Gastrocnemius medialis (tissue), 4 donors: Measurements from ENCODE around the gene PFKFB3. TPM values are rescaled to one million over a fixed set of nuclear protein-coding genes. Genes with fewer than 3 reads are reported as not detected.
"Not testable (repeated sequence)": the region's sequence is repeated elsewhere in the genome, so short reads cannot be mapped to it uniquely, and the experiment has no call there.

ENCODE experiments used
- ATAC-seq, 2 donors: fragments of 150-250 bp; one replicate each; pipeline ENCODE4 v1.9.1; 2016
- DNase-seq, 2 donors: peaks; one replicate each; pipeline ENCODE4 v3.0.0-alpha.2; 2019
- H3K27ac ChIP-seq, 4 donors: fragments of 200-600 bp; sonication (generic); 1 replicate in 1 of 4; 2 replicates in 3 of 4; pipeline ENCODE4 v1.5.1; 2016 to 2018; ENCODE audit warnings: mild to moderate bottlenecking in 2 of 4, moderate library complexity in 1 of 4
- H3K27me3 ChIP-seq, 3 donors: fragments of 200-600 bp; sonication (generic) in 2 of 3; 1 replicate in 1 of 3; 2 replicates in 2 of 3; pipeline versions ENCODE4 v1.5.1 to v1.6.0; 2016 to 2019; ENCODE audit warnings: mild to moderate bottlenecking in 1 of 3, moderate library complexity in 1 of 3
- H3K36me3 ChIP-seq, 2 donors: fragments of 200-600 bp; sonication (generic) in 1 of 2; one replicate each; pipeline ENCODE4 v1.5.1; 2017 to 2018
- H3K4me1 ChIP-seq, 2 donors: fragments of 200-600 bp; sonication (generic) in 1 of 2; one replicate each; pipeline ENCODE4 v1.5.1; 2016 to 2017; ENCODE audit warnings: mild to moderate bottlenecking in 2 of 2
- H3K4me3 ChIP-seq, 4 donors: fragments of 200-600 bp; sonication (generic) in 3 of 4; 1 replicate in 1 of 4; 2 replicates in 3 of 4; pipeline ENCODE4 v1.5.1; 2016 to 2019; ENCODE audit warnings: mild to moderate bottlenecking in 2 of 4
- H3K9me3 ChIP-seq, 3 donors: fragments of 200-600 bp; sonication (generic) in 2 of 3; 1 replicate in 1 of 3; 2 replicates in 2 of 3; pipeline ENCODE4 v1.5.1; 2016 to 2019
- POLR2A ChIP-seq, 2 donors: fragments of 450-650 bp; IDR thresholded peaks; one replicate each; pipeline ENCODE4 v1.6.1; 2017; ENCODE audit warnings: antibody characterized with exemption in 2 of 2, mild to moderate bottlenecking in 2 of 2, moderate library complexity in 2 of 2
- in situ Hi-C, 4 donors: fragments of 200-750 bp; cut with MboI; loops; one replicate each; pipeline versions ENCODE4 v1.15.0 to v1.8.0; 2017; ENCODE audit warnings: low sequenced_read_pairs in 4 of 4
- intact Hi-C: fragments of 100-400 bp; cut with DNase I; formaldehyde crosslinking; loops from one replicate; pipeline ENCODE4 v1.15.1; 2023; ENCODE audit warnings: low total_unique reads
- total RNA-seq, 4 donors: library from RNA; depleted of rRNA; stranded (reverse); fragments of >200 nt; gene quantifications; one replicate each; pipeline versions ENCODE4 v1.1.0 to v1.2.3, GENCODE V29; 2016
- TF ChIP-seq, protein P1 (sequence below), 5 experiments: fragments of 450-650 bp in 3 of 5; fragments of 200-600 bp in 2 of 5; sonication (generic) in 2 of 5; IDR thresholded peaks in 4 of 5; conservative IDR thresholded peaks in 1 of 5; 1 replicate in 4 of 5; 2 replicates in 1 of 5; pipeline ENCODE4 v1.5.1; 2016 to 2019; ENCODE audit warnings: antibody characterized with exemption in 5 of 5, mild to moderate bottlenecking in 3 of 5, moderate library complexity in 3 of 5

PFKFB3 gene
- total RNA-seq, 4 donors from 2014 or later: 218 to 1,159 (median 337) TPM

DNA sequence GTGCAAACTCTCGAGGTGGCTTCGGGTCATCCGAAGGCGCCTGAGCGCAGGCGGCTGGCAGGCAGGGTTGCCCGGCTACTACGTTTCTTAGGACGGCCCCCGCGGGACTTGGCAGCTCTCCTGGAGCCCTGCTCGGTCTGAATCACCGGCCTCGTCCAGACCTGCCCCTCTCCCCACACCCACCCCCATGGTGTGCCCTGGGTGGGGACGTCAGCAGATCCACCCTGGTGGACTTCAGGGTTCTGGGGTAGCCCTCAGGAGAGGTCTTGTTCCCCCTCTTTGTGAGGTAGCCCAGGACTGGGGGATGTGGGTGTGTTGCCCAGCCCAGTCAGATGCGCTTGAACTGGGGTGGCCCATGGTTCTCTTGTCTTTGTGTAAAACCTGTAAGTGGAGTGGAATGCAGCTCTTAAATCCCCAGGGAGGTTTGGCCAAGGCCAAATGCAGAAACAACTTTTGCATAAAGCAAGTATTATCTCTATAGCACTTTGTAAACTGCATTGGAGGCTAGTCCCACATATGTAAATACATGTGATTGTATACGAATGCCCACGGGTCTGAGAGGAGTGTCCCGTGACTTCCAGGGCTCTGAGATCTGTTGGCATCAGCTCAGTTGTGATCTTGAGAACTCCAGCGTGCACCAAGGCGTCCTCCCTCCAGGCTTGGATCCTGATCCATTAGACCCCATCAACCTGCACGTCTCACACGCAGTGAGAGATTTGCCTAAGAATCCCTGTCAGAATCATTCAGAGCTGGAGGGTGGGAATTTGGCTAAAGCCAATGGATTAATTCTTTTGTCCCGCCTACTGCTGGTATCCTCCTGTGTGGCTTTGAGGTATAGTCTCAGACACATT is 1.8 kb downstream of the PFKFB3 start:
- Histone ChIP-seq H3K27me3 (no peaks in the 10 kb centered on the region), H3K4me3 (peak overlapping the region; percentile 67 to 100 (median 90)), H3K36me3 (peaks cover 0 to 7% of the 10 kb centered on the region in 2 donors), H3K9me3 (no peaks in the 10 kb centered on the region), H3K4me1 (peaks cover 34 to 50% of the 10 kb centered on the region in 2 donors), H3K27ac (peak overlapping the region; percentile 89 to 98 (median 95))
- in situ Hi-C loops (loop anchor here in 3 of 4 donors (10.0 kb wide), 2 partner anchors 50 to 100 kb away; no protein-coding TSS in a partner anchor), intact Hi-C loops (no loop called here)
- ATAC-seq (peak in 1 of 2 donors; percentile 1), DNase-seq (peak in 1 of 2 donors; percentile 83)
- TF ChIP-seq POLR2A (IDR thresholded peaks at IDR 0.05): peak in 1 of 2 donors; percentile 26
- TF ChIP-seq, protein P1, sequence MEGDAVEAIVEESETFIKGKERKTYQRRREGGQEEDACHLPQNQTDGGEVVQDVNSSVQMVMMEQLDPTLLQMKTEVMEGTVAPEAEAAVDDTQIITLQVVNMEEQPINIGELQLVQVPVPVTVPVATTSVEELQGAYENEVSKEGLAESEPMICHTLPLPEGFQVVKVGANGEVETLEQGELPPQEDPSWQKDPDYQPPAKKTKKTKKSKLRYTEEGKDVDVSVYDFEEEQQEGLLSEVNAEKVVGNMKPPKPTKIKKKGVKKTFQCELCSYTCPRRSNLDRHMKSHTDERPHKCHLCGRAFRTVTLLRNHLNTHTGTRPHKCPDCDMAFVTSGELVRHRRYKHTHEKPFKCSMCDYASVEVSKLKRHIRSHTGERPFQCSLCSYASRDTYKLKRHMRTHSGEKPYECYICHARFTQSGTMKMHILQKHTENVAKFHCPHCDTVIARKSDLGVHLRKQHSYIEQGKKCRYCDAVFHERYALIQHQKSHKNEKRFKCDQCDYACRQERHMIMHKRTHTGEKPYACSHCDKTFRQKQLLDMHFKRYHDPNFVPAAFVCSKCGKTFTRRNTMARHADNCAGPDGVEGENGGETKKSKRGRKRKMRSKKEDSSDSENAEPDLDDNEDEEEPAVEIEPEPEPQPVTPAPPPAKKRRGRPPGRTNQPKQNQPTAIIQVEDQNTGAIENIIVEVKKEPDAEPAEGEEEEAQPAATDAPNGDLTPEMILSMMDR (IDR thresholded peaks at IDR 0.05 in 4 of 5, conservative IDR thresholded peaks at IDR 0.05 in 1 of 5): no peak

GRCh38 chr10:6206486-6206885 is 3.8 kb downstream of the PFKFB3 start:
- DNase-seq, H3K9me3 ChIP-seq, H3K27me3 ChIP-seq, intact Hi-C loops, H3K36me3 ChIP-seq, ATAC-seq: not testable (repeated sequence)
- peak overlapping the region in 2 of 4 donors; percentile 66 to 80 for H3K27ac ChIP-seq
- H3K4me1 ChIP-seq: peaks cover 26 to 50% of the 10 kb centered on the region in 2 donors
- peak overlapping the region in 1 of 4 donors; percentile 35 for H3K4me3 ChIP-seq
- in situ Hi-C loops: loop anchor here in 3 of 4 donors (10.0 kb wide), 2 partner anchors 52 to 102 kb away; no protein-coding TSS in a partner anchor

- Histone ChIP-seq H3K36me3 (peaks cover 0 to 19% of the 10 kb centered on the region in 2 donors), H3K9me3 (no peaks in the 10 kb centered on the region), H3K4me3 (peak overlapping the region in 1 of 4 donors; percentile 35), H3K27ac (peak overlapping the region; percentile 27 to 80 (median 70)), H3K4me1 (peaks cover 19 to 59% of the 10 kb centered on the region in 2 donors), H3K27me3 (no peaks in the 10 kb centered on the region)
- intact Hi-C loops (no loop called here), in situ Hi-C loops (loop anchor here in 3 of 4 donors (10.0 kb wide), 2 partner anchors 53 to 103 kb away; no protein-coding TSS in a partner anchor)
- no peak for DNase-seq
- no peak for ATAC-seq
- TF ChIP-seq, protein P1 (IDR thresholded peaks at IDR 0.05 in 4 of 5, conservative IDR thresholded peaks at IDR 0.05 in 1 of 5): no peak
- TF ChIP-seq POLR2A (IDR thresholded peaks at IDR 0.05): no peak
These were observed 4.9 kb downstream of the PFKFB3 start for GRCh38 chr10:6207658-6208057.

DNA sequence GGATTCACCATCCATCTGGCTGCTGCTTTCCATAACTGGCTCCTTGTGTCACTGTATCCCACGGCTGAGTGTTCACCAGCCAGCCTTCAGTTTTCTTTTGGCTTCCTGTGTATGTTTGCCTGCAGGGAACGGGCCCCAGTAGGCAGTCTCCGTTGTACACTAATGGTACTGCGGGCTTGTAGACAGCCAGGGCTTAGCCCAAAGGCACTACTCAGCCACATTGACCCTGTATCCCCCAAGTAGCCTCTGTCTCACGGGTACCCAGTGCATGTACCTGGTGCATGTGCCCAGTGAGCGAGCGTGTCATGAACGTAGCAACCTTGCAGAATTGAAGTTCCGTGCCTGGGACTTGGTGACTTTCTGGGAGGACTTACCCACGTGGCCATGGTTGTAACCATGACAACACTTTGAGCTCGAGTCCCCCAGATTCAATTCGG is 6.1 kb downstream of the PFKFB3 start:
- peak overlapping the region; percentile 27 to 80 (median 70) for H3K27ac ChIP-seq
- ATAC-seq (peak in 1 of 2 donors; percentile 4), DNase-seq (no peak)
- peaks cover 4 to 30% of the 10 kb centered on the region in 2 donors for H3K36me3 ChIP-seq
- in situ Hi-C loops: loop anchor here in 3 of 4 donors (10.0 kb wide), 2 partner anchors 54 to 104 kb away; no protein-coding TSS in a partner anchor
- peaks cover 19 to 69% of the 10 kb centered on the region in 2 donors for H3K4me1 ChIP-seq
- H3K4me3 ChIP-seq: peak overlapping the region in 1 of 4 donors; percentile 20
- intact Hi-C loops: no loop called here
- H3K27me3 ChIP-seq: no peaks in the 10 kb centered on the region
- H3K9me3 ChIP-seq: no peaks in the 10 kb centered on the region
- TF ChIP-seq, protein P1 (IDR thresholded peaks at IDR 0.05 in 4 of 5, conservative IDR thresholded peaks at IDR 0.05 in 1 of 5): no peak
- TF ChIP-seq POLR2A (IDR thresholded peaks at IDR 0.05): no peak

GRCh38 chr10:6211341-6211670 is 8.6 kb downstream of the PFKFB3 start:
- H3K27ac ChIP-seq: peak overlapping the region; percentile 72 to 88 (median 77)
- no peaks in the 10 kb centered on the region for H3K27me3 ChIP-seq
- peak in 1 of 2 donors; percentile 19 for TF ChIP-seq POLR2A (IDR thresholded peaks at IDR 0.05)
- TF ChIP-seq, protein P1 (IDR thresholded peaks at IDR 0.05 in 4 of 5, conservative IDR thresholded peaks at IDR 0.05 in 1 of 5): no peak
- no peak for ATAC-seq
- intact Hi-C loops (no loop called here), in situ Hi-C loops (loop anchor here in 1 of 4 donors (10.0 kb wide), 1 partner anchor 193 kb away; no protein-coding TSS in a partner anchor)
- H3K4me1 ChIP-seq: peaks cover 7 to 60% of the 10 kb centered on the region in 2 donors
- DNase-seq: no peak
- H3K36me3 ChIP-seq: peaks cover 12 to 55% of the 10 kb centered on the region in 2 donors
- no peaks in the 10 kb centered on the region for H3K9me3 ChIP-seq
- peak overlapping the region in 1 of 4 donors; percentile 23 for H3K4me3 ChIP-seq
